HG03196 (cell line): ENCODE measurements around the gene CCDC142.

Experiments used
- ATAC-seq: cut with Tn5 transposase; IDR thresholded peaks from one replicate; pipeline ENCODE4 v1.9.1; 2021; ENCODE audit not compliant: unreplicated experiment

Gene CCDC142

GRCh38 chr2:74482801-74483674 lies at the start of gene CCDC142, which contains the start of gene TTC31:
TSS of gene CCDC142 (minus strand) at chr2:74482998. CDS start at chr2:74482837, 161 bp downstream.
TSS of gene TTC31 (plus strand) at chr2:74483081. CDS start at chr2:74483096, 15 bp downstream.
- ATAC-seq = peak; percentile 89

- no peak for ATAC-seq
These were observed 49.4 kb upstream of the CCDC142 start for GRCh38 chr2:74532222-74532621.

- no peak for ATAC-seq
These were observed 48.9 kb upstream of the CCDC142 start for GRCh38 chr2:74531666-74532065.

GRCh38 chr2:74530239-74531187 lies 47.7 kb upstream of the CCDC142 start:
- ATAC-seq = peak; percentile 29

GRCh38 chr2:74529357-74530238 lies 46.8 kb upstream of the CCDC142 start, which contains the start of the genes AUP1 and HTRA2:
TSS of gene AUP1 (minus strand) at chr2:74529706. CDS start at chr2:74529629, 77 bp downstream.
TSS of gene HTRA2 (plus strand) at chr2:74529933. CDS start at chr2:74530007, 74 bp downstream.
- ATAC-seq = peak; percentile 76

- peak; percentile 7 for ATAC-seq
These were observed 46.0 kb upstream of the CCDC142 start for GRCh38 chr2:74528600-74529356.

- no peak for ATAC-seq
These were observed 44.9 kb upstream of the CCDC142 start for GRCh38 chr2:74527741-74528140.

- ATAC-seq = no peak
These were observed 43.9 kb upstream of the CCDC142 start for GRCh38 chr2:74526649-74527230.

GRCh38 chr2:74525717-74526648 lies 43.2 kb upstream of the CCDC142 start, which contains the start of gene DQX1:
TSS of gene DQX1 (minus strand) at chr2:74526231. CDS start at chr2:74525729, 502 bp downstream.
- ATAC-seq = no peak

- ATAC-seq = no peak
These were observed 42.3 kb upstream of the CCDC142 start for GRCh38 chr2:74524955-74525716.

GRCh38 chr2:74524005-74524404 lies 41.2 kb upstream of the CCDC142 start:
- ATAC-seq = no peak

GRCh38 chr2:74522516-74522915 lies 39.7 kb upstream of the CCDC142 start:
- no peak for ATAC-seq

GRCh38 chr2:74516650-74517049 lies 33.9 kb upstream of the CCDC142 start:
- no peak for ATAC-seq

GRCh38 chr2:74515981-74516633 lies 33.3 kb upstream of the CCDC142 start:
- ATAC-seq = no peak

- ATAC-seq = no peak
These were observed 32.6 kb upstream of the CCDC142 start for GRCh38 chr2:74515271-74515980.
